Neural cell (in vitro differentiated cells): ENCODE measurements around the gene TECTB. TPM values are rescaled to one million over a fixed set of nuclear protein-coding genes. Genes with fewer than 3 reads are reported as not detected.

Experiments
- H2AFZ ChIP-seq: fragments of 200-600, 300-800 bp; sonication (generic), shearing (Covaris generic); 2 replicates; pipeline ENCODE4 v1.6.0; 2014; ENCODE audit warnings: low read depth, mild to moderate bottlenecking, antibody characterized with exemption, low read length, moderate library complexity
- H3F3A ChIP-seq: fragments of 200-600 bp; shearing (Covaris generic); 2 replicates; pipeline ENCODE4 v1.6.1; 2016; ENCODE audit warnings: mild to moderate bottlenecking, moderate library complexity, mixed read lengths, antibody characterized with exemption, low read length; ENCODE audit not compliant: insufficient read depth, poor library complexity, severe bottlenecking
- H3K27ac ChIP-seq: fragments of 200-600, 300-800 bp; sonication (generic), shearing (Covaris generic); 2 replicates; pipeline ENCODE4 v1.5.1; 2014; ENCODE audit warnings: mild to moderate bottlenecking, low read length, moderate library complexity
- H3K27me3 ChIP-seq: fragments of 300-800, 200-600 bp; sonication (generic), shearing (Covaris generic); 2 replicates; pipeline ENCODE4 v1.6.0; 2014; ENCODE audit warnings: mild to moderate bottlenecking, low read depth, low read length, moderate library complexity; ENCODE audit not compliant: insufficient read depth
- H3K36me3 ChIP-seq: fragments of 300-800, 200-600 bp; sonication (generic), shearing (Covaris generic); 2 replicates; pipeline ENCODE4 v1.5.1; 2014; ENCODE audit warnings: mild to moderate bottlenecking, antibody characterized with exemption, low read length, moderate library complexity; ENCODE audit not compliant: insufficient read depth
- H3K4me2 ChIP-seq: fragments of 300-800, 200-600 bp; sonication (generic), shearing (Covaris generic); 2 replicates; pipeline ENCODE4 v1.6.0; 2014; ENCODE audit warnings: mild to moderate bottlenecking, low read length
- H3K4me3 ChIP-seq: fragments of 300-800, 200-600 bp; sonication (generic), shearing (Covaris generic); 2 replicates; pipeline ENCODE4 v1.5.1; 2014; ENCODE audit warnings: mild to moderate bottlenecking, low read length, moderate library complexity
- H3K79me2 ChIP-seq: fragments of 200-600 bp; shearing (Covaris generic); replicated peaks from 2 replicates; pipeline ENCODE4 v1.6.0; 2014; ENCODE audit warnings: mild to moderate bottlenecking, low read length, moderate library complexity; ENCODE audit not compliant: insufficient read depth
- H3K9ac ChIP-seq: fragments of 300-800, 200-600 bp; sonication (generic), shearing (Covaris generic); 2 replicates; pipeline ENCODE4 v1.6.1; 2016; ENCODE audit warnings: mild to moderate bottlenecking, low read length, mixed read lengths
- H3K9me2 ChIP-seq: fragments of 200-600 bp; shearing (Covaris generic); 2 replicates; pipeline ENCODE4 v1.6.1; 2016; ENCODE audit warnings: mild to moderate bottlenecking, low read length, mixed read lengths; ENCODE audit not compliant: insufficient read depth
- H3K9me3 ChIP-seq: fragments of 200-600, 300-800 bp; sonication (generic), shearing (Covaris generic); 2 replicates; pipeline ENCODE4 v1.6.1; 2016; ENCODE audit warnings: mild to moderate bottlenecking, mixed run types, low read length, moderate library complexity, mixed read lengths
- H4K20me1 ChIP-seq: fragments of 200-600 bp; shearing (Covaris generic); 2 replicates; pipeline ENCODE4 v1.6.1; 2016; ENCODE audit warnings: mild to moderate bottlenecking, mixed run types; ENCODE audit not compliant: insufficient read depth
- CTCF ChIP-seq: fragments of 450-650 bp; IDR thresholded peaks from 2 replicates; pipeline ENCODE4 v1.5.1; 2014; ENCODE audit warnings: antibody characterized with exemption, mild to moderate bottlenecking, moderate library complexity; ENCODE audit not compliant: poor library complexity, severe bottlenecking
- EP300 ChIP-seq: fragments of 450-650 bp; conservative IDR thresholded peaks from 2 replicates; pipeline ENCODE4 v1.6.1; 2014; ENCODE audit warnings: antibody characterized with exemption, mild to moderate bottlenecking, moderate library complexity; ENCODE audit not compliant: poor library complexity, severe bottlenecking
- EZH2 ChIP-seq: fragments of 200-600, 300-800 bp; shearing (Covaris generic), sonication (generic); IDR thresholded peaks from 2 replicates; pipeline ENCODE4 v1.6.1; 2014; ENCODE audit warnings: antibody characterized with exemption, low read length, borderline replicate concordance, mild to moderate bottlenecking; ENCODE audit not compliant: insufficient read depth, poor library complexity, severe bottlenecking
- MXI1 ChIP-seq: fragments of 450-650 bp; conservative IDR thresholded peaks from 2 replicates; pipeline ENCODE4 v1.6.1; 2014; ENCODE audit warnings: antibody characterized with exemption, mild to moderate bottlenecking; ENCODE audit not compliant: poor library complexity, severe bottlenecking
- RAD21 ChIP-seq: fragments of 450-650 bp; conservative IDR thresholded peaks from 2 replicates; pipeline ENCODE4 v1.6.1; 2014; ENCODE audit warnings: antibody characterized with exemption, mild to moderate bottlenecking, moderate library complexity
- REST ChIP-seq: IDR thresholded peaks from 2 replicates; pipeline ENCODE4 v1.6.1; 2012; ENCODE audit warnings: borderline replicate concordance
- polyA plus RNA-seq: library from polyadenylated mRNA; depleted of rRNA; stranded (reverse); fragments of >200 nt; gene quantifications from 2 replicates; pipeline ENCODE4 v1.2.3, GENCODE V29; 2014

The TECTB gene
- polyA plus RNA-seq, 1 donor from 2014 or later: not detected

- no peaks in the 10 kb centered on the region for H3K79me2 ChIP-seq
- TF ChIP-seq REST (no peak), EZH2 (no peak), MXI1 (no peak), CTCF (no peak), EP300 (no peak)
- H3K9ac ChIP-seq: no peak overlapping the region
- no peak overlapping the region for H3K4me2 ChIP-seq
- no peaks in the 10 kb centered on the region for H4K20me1 ChIP-seq
- no peaks in the 10 kb centered on the region for H3K9me3 ChIP-seq
- H3K27me3 ChIP-seq: no peaks in the 10 kb centered on the region
- H3K27ac ChIP-seq: no peak overlapping the region
- H3K4me3 ChIP-seq: no peak overlapping the region
- no peaks in the 10 kb centered on the region for H3F3A ChIP-seq
- no peaks in the 10 kb centered on the region for H3K9me2 ChIP-seq
- H3K36me3 ChIP-seq: no peaks in the 10 kb centered on the region
- H2AFZ ChIP-seq: no peak overlapping the region
These were observed 61.1 kb downstream of the TECTB start for GRCh38 chr10:112344261-112344660.

- Histone ChIP-seq H2AFZ (no peak overlapping the region), H4K20me1 (no peaks in the 10 kb centered on the region), H3K9me2 (no peaks in the 10 kb centered on the region), H3F3A (no peaks in the 10 kb centered on the region), H3K27ac (no peak overlapping the region), H3K4me2 (no peak overlapping the region), H3K27me3 (no peaks in the 10 kb centered on the region), H3K9me3 (no peaks in the 10 kb centered on the region), H3K79me2 (no peaks in the 10 kb centered on the region), H3K9ac (no peak overlapping the region), H3K36me3 (no peaks in the 10 kb centered on the region), H3K4me3 (no peak overlapping the region)
- no peak for TF ChIP-seq MXI1
These were observed 62.0 kb downstream of the TECTB start for GRCh38 chr10:112345202-112345601.

GRCh38 chr10:112345743-112346142 is 62.5 kb downstream of the TECTB start:
- H3K36me3 ChIP-seq: no peaks in the 10 kb centered on the region
- H2AFZ ChIP-seq: no peak overlapping the region
- H3K9me3 ChIP-seq: no peaks in the 10 kb centered on the region
- no peaks in the 10 kb centered on the region for H3K9me2 ChIP-seq
- no peaks in the 10 kb centered on the region for H3K79me2 ChIP-seq
- H3F3A ChIP-seq: no peaks in the 10 kb centered on the region
- TF ChIP-seq RAD21 (no peak), REST (no peak), MXI1 (no peak)
- H3K4me3 ChIP-seq: no peak overlapping the region
- H3K4me2 ChIP-seq: no peak overlapping the region
- H3K27me3 ChIP-seq: no peaks in the 10 kb centered on the region
- H4K20me1 ChIP-seq: no peaks in the 10 kb centered on the region
- H3K27ac ChIP-seq: no peak overlapping the region
- no peak overlapping the region for H3K9ac ChIP-seq
